Stimulated activated CD8-positive, alpha-beta memory T cell treated with anti-CD3 and anti-CD28 coated beads, Interleukin-7, amount 100 ng/mL, for 48 hours (primary cell): ENCODE measurements around the gene GLT6D1.

Experiments used
- DNase-seq, 2 donors: peaks; one replicate each; pipeline ENCODE4 v3.0.0-alpha.2; 2020; ENCODE audit warnings: low read depth in 1 of 2; ENCODE audit errors: extremely low read depth in 1 of 2

Gene GLT6D1

GRCh38 chr9:135624282-135624681 lies 15.1 kb downstream of the GLT6D1 start:
- DNase-seq, result no peak

DNA sequence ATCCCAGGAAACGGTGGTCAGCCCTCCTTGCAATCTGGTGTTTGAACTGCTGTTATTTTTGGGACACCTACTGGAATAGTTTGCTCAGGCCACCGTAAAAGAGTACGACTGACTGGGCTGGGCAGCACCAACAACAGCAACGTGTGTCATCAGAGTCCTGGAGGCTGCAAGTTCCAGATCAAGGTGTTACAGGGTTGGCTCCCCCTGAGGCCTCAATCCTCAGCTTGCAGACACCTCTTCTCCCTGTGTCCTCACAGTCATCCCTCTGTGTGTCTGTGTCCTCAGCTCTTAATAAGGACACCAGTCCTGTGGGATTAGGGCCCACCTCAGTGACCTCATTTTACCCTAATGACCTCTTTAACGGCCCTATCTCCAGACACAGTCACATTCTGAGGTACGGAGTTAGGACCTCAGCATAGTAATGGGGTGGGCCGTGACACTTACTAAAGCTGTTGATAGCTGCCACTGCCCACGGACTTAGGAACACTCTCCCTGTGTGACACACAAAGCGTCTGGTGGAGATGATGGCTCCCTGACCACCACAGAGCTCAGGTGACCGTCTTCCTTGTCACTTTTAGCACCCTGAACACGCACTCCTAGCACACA lies 16.8 kb downstream of the GLT6D1 start:
- no peak for DNase-seq

- DNase-seq, result no peak
These were observed 18.8 kb downstream of the GLT6D1 start for GRCh38 chr9:135620558-135620957.

DNA sequence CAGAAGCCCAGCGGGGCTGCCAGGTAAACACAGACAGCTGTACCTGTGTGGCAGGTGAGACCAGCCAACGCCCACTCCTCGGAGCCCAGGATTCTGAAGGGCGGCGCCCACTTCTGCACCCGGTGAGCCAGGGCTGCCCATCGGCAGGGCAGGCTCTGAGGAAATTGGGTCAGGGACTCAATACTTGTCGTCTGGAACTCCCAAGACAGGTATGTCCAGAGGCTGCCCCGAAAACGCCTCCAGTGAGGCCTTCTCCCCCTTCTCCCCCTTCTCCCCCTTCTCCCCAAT lies 19.8 kb downstream of the GLT6D1 start:
- DNase-seq, result no peak

DNA sequence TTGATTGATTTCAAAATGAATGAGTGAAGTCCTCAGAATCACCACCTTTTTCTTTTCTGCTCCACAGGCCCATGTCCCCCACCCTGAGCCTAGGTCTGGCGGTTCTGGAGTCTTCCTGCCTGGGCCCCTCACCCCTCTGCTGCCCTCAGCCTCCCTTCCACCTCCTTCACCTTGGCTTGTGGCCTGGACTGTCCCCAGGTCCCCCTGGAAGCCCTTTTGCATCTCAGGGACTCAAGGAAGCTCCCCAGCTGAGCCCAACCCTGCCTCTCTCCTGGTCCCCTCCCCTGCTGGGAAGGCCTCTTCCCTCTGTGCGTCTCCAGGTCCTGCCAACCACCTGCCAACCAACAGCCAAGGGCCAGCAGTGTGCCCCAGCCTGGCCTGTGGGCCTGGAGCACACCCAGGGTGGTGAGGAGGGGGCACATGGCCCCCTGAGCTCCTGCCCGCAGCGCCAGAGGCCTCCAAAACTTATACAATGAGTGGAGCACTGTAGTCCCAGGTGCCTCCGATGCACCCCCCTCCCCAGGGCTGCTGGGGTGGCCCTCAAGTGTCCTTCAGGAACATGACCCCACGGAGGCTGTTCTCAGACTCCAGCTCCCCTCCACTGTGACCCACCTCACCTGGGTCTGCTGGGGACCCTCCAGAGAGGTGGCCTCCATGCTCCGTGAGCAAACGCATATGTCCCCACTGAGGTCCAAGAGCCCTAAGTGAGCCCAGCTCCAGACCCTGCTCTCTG lies 20.3 kb downstream of the GLT6D1 start:
- DNase-seq, result no peak

DNA sequence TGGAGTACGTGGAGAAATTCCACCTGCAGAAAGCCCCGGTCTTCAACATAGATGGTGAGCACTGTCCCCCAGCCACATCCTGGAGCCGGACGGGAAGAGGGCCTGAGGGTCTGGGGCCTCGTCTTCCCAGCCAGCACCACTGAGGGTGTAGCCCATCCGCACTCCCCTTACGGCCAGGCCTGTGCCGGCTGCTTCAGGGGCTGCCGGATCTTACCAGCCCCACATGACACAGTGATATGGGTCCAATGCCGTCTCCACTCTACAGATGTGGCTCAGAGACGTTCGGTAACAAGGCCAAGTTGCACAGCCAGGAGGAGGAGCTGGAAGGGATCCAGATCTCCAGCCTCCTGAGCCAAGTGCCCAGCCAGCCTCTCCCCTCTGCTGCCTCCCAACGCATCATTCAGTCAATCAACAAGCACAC lies 21.3 kb downstream of the GLT6D1 start:
- DNase-seq, result no peak

DNA sequence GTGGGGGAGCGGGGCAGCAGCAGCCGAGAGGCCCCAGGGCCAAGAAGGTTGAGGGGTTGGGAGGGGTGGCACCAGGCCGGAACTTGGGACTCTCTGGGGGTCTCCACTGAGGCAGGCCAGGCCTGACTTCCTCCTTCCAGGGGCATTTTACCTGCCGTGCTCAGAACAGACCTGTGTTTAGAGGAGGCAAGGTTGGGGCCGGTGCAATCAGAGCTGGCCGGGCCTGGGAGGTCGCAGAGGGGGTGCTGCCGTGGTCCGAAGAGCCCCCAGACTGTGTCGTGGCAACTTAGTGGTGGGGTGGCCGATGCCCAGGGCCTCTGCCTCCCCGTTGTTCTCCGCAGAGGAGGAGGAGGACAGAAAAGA lies 21.8 kb downstream of the GLT6D1 start:
- no peak for DNase-seq

DNA sequence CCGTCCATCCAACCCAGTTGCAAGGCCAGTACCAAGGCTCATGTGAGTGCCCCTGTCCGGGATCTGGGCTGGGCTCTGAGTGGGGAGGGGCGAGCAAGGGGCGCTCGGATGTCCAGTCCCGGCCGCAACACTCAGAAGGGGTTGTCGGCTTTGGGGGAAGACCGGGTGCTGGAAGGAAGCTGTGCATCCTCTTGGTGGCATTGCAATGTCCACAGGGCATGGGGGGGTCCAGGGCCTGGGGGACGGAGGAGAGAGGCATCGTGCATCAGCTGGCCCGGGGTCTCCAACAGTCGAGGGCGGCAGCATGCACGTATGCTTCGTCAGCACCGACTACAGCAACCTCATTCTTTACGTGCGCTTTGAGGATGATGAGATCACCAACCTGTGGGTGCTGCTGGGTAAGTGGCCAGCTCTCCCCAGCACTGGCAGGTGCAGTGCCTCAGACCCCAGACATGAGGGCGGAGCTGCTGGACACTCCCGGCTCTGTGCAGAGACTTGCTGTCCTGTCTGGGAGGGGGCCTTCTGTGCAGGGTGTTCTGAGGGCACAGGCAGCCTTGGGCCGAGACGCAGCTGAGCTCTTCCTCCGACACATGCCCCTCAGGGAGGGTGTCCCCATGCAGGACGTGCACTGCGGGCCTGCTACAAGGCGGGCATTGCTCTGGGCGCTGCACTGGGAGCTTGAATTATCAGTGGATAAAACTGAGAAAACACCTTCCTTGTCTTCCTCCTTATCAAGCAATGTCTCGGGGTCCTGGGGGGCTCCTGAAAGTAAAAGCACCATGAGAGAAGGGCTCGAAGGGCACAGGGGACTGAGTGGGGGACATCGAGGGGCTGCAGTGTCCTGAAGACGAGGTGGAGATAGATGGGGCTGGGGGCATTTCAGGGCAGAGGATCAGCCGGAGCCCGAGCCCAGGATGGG lies 22.5 kb downstream of the GLT6D1 start:
- DNase-seq, result no peak

DNA sequence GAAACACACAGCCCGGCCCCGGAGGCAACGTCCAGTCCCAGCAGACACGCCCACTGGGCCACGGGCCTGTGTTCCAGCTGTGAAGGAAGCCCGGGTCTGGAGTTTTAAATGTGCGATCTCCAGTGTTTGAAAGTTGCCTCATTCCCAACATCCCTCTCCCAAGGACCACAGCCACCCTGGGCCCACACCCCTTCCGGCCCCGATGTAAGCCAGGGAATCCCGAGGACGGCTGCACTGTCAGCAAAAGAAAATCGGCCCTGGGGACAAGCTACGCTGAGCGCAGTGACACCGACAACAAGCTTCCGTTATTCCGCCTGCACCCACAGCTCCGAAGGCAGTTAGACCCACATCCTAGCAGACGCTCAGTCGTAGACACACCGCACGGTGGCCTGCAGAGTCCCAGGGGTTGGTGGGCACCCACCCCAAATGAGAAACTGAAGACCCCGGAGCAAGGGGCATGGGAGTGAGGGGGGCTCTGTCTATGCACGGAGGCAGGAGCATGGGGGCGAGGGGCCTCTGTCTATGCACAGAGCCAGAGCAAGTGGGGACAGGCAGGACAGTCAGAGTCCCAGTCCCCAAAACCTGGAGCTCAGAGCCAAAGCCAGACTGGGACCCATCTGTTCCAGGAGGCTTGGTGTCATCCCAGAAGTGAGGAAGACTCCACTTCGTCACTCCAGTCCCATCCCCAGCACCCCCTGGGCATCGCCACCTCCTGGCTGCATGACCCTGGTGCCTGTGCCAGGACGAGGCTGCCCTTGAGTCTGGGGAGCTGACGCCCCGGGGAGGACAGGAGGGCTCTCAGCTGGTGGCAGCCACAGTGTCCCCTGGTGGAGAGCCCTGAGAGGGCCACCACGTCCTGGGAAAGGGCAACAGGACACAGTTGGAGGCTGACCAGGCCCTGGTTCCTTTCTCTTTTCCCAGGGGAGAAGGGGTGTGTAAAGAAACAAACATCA lies 23.4 kb downstream of the GLT6D1 start:
- no peak for DNase-seq

GRCh38 chr9:135614821-135615665 lies 24.3 kb downstream of the GLT6D1 start:
- DNase-seq, result no peak

GRCh38 chr9:135613946-135614805 lies 25.2 kb downstream of the GLT6D1 start:
- DNase-seq, result no peak

DNA sequence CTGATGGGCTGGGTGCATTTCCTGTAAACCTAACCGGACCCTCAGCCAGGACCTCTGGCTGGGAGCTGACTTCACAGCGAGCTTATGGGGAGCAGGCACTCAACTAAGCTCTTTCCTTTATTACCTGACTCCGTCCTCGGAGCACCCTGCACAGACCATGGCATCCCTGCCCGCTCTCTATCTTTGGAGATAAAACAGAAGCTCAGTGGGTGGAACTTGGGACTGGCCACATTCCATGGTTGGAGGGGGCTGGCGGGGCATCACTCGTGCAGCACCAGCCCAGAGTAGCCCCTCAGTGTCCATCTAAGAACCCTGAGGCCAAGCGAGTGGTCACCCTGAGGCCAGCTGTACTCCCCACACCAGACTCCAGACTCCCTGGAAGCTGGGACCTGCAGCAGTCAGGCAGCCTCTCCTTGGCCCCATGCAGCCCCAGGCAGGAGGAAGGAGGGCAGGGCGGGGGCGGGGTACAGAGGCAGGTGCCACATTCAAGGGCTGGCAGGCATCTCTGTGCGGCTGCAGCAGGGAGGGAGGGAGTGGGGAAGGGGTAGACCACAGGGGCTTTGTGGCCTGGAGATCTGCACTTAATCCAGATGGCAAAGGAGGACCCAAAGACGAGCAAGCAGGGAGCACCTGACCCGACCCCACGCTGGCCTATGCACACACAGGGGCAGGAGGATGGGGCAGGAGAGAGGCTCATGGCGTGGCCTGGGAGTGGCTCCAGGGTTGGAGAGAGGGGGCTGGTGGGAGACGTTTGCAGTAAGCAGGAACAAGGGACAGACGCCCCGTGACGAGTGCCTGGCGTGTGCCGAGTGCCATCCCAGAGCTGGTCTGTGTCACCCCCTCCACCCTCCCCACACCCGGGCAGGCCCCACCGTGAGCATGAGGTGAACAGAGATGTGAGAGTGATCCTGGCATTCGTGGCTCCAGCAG lies 26.1 kb downstream of the GLT6D1 start:
- DNase-seq, result no peak

GRCh38 chr9:135612437-135612836 lies 26.9 kb downstream of the GLT6D1 start:
- no peak for DNase-seq

GRCh38 chr9:135611875-135612209 lies 27.5 kb downstream of the GLT6D1 start:
- DNase-seq, result no peak

DNA sequence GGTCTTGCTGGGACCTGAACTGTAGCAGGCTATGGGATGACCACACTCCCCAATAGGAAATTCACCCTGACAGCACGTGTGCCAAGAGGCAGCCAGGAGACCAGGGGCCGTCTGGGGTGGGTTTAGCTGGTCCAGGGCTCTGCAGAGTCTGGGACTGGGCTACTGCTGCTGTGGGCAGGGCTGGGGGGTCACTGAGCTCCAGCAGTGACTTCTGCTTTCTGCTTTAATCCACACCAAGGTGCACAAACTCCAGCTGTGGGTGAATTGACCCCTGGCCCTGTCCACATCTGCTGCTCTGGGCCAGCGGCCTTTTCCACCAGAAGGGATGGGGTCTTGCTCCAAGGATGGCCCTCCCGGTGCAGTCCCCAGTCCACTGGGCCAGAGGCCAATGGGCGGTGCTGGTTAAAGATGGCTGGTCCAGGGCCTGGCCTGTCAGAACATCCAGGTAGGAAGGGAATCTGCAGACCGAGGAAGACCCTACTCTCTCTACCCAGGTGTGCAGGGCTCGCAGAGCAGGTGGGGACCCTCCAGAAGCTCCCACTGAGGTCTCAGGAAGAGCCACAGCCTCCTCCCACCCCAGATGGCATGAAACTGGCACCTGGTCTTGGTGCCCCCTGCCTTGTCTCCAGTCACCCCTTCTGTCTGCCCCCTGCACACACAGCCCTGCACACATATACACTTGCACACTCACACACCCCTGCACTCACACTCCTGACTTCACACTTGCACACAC lies 28.0 kb downstream of the GLT6D1 start:
- DNase-seq, result no peak

- DNase-seq, result no peak
These were observed 28.8 kb downstream of the GLT6D1 start for GRCh38 chr9:135610290-135611141.
